ENCODE results near the gene IQUB. TPM values are rescaled to one million over a fixed set of nuclear protein-coding genes. Genes with fewer than 3 reads are reported as not detected.

IQUB gene
- total RNA-seq, 1 experiment from 2014 or later, result 0.04 TPM

DNA sequence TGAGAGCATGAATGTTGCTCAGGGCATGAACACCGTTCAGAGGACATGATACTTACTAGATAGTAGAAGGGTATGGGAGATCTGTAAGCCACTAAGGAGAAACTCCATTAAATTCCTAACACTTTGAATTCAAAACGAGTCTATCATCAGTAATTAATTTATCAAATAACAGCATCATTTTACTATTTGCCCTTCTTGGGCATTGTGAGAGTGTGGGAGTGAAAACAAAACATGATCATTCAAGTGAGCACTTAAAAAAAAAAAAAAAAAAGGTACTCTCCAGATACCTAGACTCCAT lies 46.7 kb upstream of the IQUB start:
- peak overlapping the region; percentile 60; the same call in 1 of the 2 replicates for H2AFZ ChIP-seq (ENCODE audit: low read length)
- no peaks in the 10 kb centered on the region for H3K4me1 ChIP-seq (ENCODE audit: insufficient read depth, low read length)
- TF ChIP-seq, protein P1, sequence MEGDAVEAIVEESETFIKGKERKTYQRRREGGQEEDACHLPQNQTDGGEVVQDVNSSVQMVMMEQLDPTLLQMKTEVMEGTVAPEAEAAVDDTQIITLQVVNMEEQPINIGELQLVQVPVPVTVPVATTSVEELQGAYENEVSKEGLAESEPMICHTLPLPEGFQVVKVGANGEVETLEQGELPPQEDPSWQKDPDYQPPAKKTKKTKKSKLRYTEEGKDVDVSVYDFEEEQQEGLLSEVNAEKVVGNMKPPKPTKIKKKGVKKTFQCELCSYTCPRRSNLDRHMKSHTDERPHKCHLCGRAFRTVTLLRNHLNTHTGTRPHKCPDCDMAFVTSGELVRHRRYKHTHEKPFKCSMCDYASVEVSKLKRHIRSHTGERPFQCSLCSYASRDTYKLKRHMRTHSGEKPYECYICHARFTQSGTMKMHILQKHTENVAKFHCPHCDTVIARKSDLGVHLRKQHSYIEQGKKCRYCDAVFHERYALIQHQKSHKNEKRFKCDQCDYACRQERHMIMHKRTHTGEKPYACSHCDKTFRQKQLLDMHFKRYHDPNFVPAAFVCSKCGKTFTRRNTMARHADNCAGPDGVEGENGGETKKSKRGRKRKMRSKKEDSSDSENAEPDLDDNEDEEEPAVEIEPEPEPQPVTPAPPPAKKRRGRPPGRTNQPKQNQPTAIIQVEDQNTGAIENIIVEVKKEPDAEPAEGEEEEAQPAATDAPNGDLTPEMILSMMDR (conservative IDR thresholded peaks at IDR 0.05; ENCODE audit: low read depth, low read length), result peak; percentile 23; the same call in 1 of the 2 replicates
- TF ChIP-seq EZH2phosphoT487 (IDR thresholded peaks at IDR 0.05; ENCODE audit: borderline replicate concordance, low read length), result no peak
- intact Hi-C loops (cut with micrococcal nuclease), result loop anchor here (1.0 to 5.0 kb wide), 4 partner anchors 56 to 292 kb away; no protein-coding TSS in a partner anchor
- H3K27ac ChIP-seq (ENCODE audit: low read length), result no peak overlapping the region
- H3K79me2 ChIP-seq (ENCODE audit: low read length), result no peaks in the 10 kb centered on the region
- ATAC-seq, result no peak; the same call in 1 of the 2 replicates
- CTCF ChIA-PET, result interaction anchor here (0.5 to 1.1 kb wide), 5 partner anchors 54 to 290 kb away, joined by 3 to 5 read pairs (median 3); no protein-coding TSS in a partner anchor
- no peaks in the 10 kb centered on the region for H3F3A ChIP-seq (ENCODE audit: low read length, unreplicated experiment)
- DNase-seq, result no peak
- no peak overlapping the region for H3K4me3 ChIP-seq (ENCODE audit: low read length)
- peak overlapping the region; percentile 27; the same call in 1 of the 2 replicates for H3K4me2 ChIP-seq (ENCODE audit: low read length)
- BruUV-seq (replicated peaks), result no TSS peak
- no peaks in the 10 kb centered on the region for H4K20me1 ChIP-seq (ENCODE audit: low read length)
- peaks cover 25% of the 10 kb centered on the region for H3K27me3 ChIP-seq (ENCODE audit: low read length)
- no peak overlapping the region for H3K9ac ChIP-seq (ENCODE audit: low read length)
- no peaks in the 10 kb centered on the region for H3K9me3 ChIP-seq (ENCODE audit: low read length)
- H3K36me3 ChIP-seq (ENCODE audit: low read depth, low read length), result no peaks in the 10 kb centered on the region
- no peaks in the 10 kb centered on the region for H3K9me2 ChIP-seq (replicated peaks; ENCODE audit: low read length)
- POLR2A ChIA-PET (ENCODE audit: unreplicated experiment), result no interaction called here

- H2AFZ ChIP-seq (ENCODE audit: low read length), result peak overlapping the region; percentile 60; the same call in 1 of the 2 replicates
- BruUV-seq (replicated peaks), result no TSS peak
Measured at GRCh38 chr7:123580406-123581161, 46.2 kb upstream of the IQUB start.

GRCh38 chr7:123579416-123579815 lies 45.0 kb upstream of the IQUB start:
- Histone ChIP-seq H3K36me3 (ENCODE audit: low read depth, low read length) (no peaks in the 10 kb centered on the region), H3K79me2 (ENCODE audit: low read length) (no peaks in the 10 kb centered on the region), H3K27ac (ENCODE audit: low read length) (no peak overlapping the region), H2AFZ (ENCODE audit: low read length) (no peak overlapping the region), H3K9ac (ENCODE audit: low read length) (no peak overlapping the region), H3F3A (ENCODE audit: low read length, unreplicated experiment) (no peaks in the 10 kb centered on the region), H3K9me2 (replicated peaks; ENCODE audit: low read length) (no peaks in the 10 kb centered on the region), H3K4me3 (ENCODE audit: low read length) (no peak overlapping the region), H3K4me2 (ENCODE audit: low read length) (no peak overlapping the region), H3K9me3 (ENCODE audit: low read length) (no peaks in the 10 kb centered on the region), H3K27me3 (ENCODE audit: low read length) (peaks cover 23% of the 10 kb centered on the region), H4K20me1 (ENCODE audit: low read length) (no peaks in the 10 kb centered on the region), H3K4me1 (ENCODE audit: insufficient read depth, low read length) (no peaks in the 10 kb centered on the region)
- intact Hi-C loops (cut with micrococcal nuclease), result no loop called here
- ATAC-seq, result no peak
- TF ChIP-seq, protein P1 (conservative IDR thresholded peaks at IDR 0.05; ENCODE audit: low read depth, low read length), result no peak
- TF ChIP-seq EZH2phosphoT487 (IDR thresholded peaks at IDR 0.05; ENCODE audit: borderline replicate concordance, low read length) (no peak), EZH2 (IDR thresholded peaks at IDR 0.05; ENCODE audit: low read length, unreplicated experiment) (no peak)
- CTCF ChIA-PET, result no interaction called here
- no peak for DNase-seq
- POLR2A ChIA-PET (ENCODE audit: unreplicated experiment), result no interaction called here
- BruUV-seq (replicated peaks), result no TSS peak

More at GRCh38 chr7:123580406-123581161, 46.2 kb upstream of the IQUB start:
- DNase-seq, result peak; percentile 70
- no peaks in the 10 kb centered on the region for H3K79me2 ChIP-seq (ENCODE audit: low read length)
- no peaks in the 10 kb centered on the region for H3K36me3 ChIP-seq (ENCODE audit: low read depth, low read length)
- H3F3A ChIP-seq (ENCODE audit: low read length, unreplicated experiment), result no peaks in the 10 kb centered on the region
- no peak overlapping the region for H3K27ac ChIP-seq (ENCODE audit: low read length)
- TF ChIP-seq EZH2phosphoT487 (IDR thresholded peaks at IDR 0.05; ENCODE audit: borderline replicate concordance, low read length), result no peak
- TF ChIP-seq, protein P1 (conservative IDR thresholded peaks at IDR 0.05; ENCODE audit: low read depth, low read length), result peak; percentile 87
- ChIA-PET CTCF (interaction anchor here (0.5 to 1.1 kb wide), 6 partner anchors 55 to 291 kb away, joined by 3 to 5 read pairs (median 3); no protein-coding TSS in a partner anchor), POLR2A (ENCODE audit: unreplicated experiment) (no interaction called here)
- no peak overlapping the region for H3K4me3 ChIP-seq (ENCODE audit: low read length)
- intact Hi-C loops (cut with micrococcal nuclease), result loop anchor here (1.0 to 5.0 kb wide), 4 partner anchors 57 to 292 kb away; no protein-coding TSS in a partner anchor
- no peaks in the 10 kb centered on the region for H3K4me1 ChIP-seq (ENCODE audit: insufficient read depth, low read length)
- H3K9me2 ChIP-seq (replicated peaks; ENCODE audit: low read length), result no peaks in the 10 kb centered on the region
- H4K20me1 ChIP-seq (ENCODE audit: low read length), result no peaks in the 10 kb centered on the region
- peak; percentile 94 for ATAC-seq
- H3K4me2 ChIP-seq (ENCODE audit: low read length), result peak overlapping the region; percentile 27; the same call in 1 of the 2 replicates
- no peaks in the 10 kb centered on the region for H3K9me3 ChIP-seq (ENCODE audit: low read length)
- no peak overlapping the region for H3K9ac ChIP-seq (ENCODE audit: low read length)
- peaks cover 25% of the 10 kb centered on the region for H3K27me3 ChIP-seq (ENCODE audit: low read length)

Measured in PC-3 (cell line).